Inflammatory macrophage (primary cell): ENCODE data around the gene CHM.
"Not testable (repeated sequence)": the region's sequence is repeated elsewhere in the genome, so short reads cannot be mapped to it uniquely, and the experiment has no call there.

ENCODE experiments used
- DNase-seq, 2 donors: peaks; one replicate each; pipeline ENCODE4 v3.0.0-alpha.2; 2020 to 2022

Gene CHM

DNA sequence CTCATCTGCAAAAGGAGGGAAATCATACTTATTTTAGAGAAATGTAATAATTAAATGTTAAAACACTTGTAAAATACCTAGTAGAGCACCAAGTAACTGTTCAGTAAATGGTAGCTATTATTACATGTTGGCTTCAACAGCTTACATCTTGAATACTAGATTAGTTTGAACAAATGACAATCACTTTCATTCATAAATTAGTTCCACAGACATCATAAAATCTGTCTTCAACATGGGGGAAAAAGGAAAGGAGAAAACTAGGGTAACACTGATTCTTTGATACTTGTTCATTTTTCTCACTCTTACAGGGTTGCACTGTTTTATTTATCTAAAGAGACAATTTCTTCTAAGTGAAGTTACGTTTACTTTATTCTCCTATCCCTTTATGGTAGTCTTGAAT is 51.7 kb downstream of the CHM start:
- DNase-seq = no peak

DNA sequence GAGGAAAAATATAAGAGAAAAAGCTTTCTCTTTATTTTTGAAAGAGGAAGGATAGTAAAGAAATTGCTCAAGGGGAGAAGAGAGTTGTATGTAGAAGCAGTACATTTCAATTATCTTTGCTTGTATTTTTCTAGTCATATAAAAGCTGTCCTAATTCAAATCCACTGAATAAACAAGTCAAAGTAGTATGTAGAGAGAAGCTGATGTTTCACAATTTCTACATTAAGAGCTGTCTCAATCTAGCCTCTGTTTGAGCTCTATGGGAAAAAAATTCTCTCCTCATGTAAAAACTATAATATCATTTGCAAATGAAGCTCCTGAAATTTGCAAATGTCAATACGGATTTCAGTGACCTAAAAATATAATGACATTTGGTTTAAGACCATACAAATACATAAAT is 52.6 kb downstream of the CHM start:
- DNase-seq = no peak

DNA sequence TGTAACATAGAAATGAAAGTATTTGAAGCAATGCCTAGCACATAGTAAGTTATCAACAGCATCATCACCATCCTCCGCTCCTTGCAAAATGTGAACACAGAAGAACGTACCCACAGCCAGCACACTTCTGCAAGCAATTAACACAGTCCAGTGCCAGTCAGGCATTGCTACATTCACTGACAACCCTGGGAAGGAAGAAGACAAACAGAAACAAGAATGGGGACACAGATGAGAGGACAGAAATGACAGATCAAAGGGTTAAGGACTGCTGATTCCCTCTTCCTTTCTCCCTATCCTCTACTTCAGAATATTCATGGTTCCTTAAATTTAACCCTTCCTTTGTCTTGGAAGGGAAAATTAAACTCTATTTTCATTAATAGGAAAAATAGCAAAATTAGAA is 53.1 kb downstream of the CHM start:
- DNase-seq = peak in 1 of 2 donors; percentile 1

DNA sequence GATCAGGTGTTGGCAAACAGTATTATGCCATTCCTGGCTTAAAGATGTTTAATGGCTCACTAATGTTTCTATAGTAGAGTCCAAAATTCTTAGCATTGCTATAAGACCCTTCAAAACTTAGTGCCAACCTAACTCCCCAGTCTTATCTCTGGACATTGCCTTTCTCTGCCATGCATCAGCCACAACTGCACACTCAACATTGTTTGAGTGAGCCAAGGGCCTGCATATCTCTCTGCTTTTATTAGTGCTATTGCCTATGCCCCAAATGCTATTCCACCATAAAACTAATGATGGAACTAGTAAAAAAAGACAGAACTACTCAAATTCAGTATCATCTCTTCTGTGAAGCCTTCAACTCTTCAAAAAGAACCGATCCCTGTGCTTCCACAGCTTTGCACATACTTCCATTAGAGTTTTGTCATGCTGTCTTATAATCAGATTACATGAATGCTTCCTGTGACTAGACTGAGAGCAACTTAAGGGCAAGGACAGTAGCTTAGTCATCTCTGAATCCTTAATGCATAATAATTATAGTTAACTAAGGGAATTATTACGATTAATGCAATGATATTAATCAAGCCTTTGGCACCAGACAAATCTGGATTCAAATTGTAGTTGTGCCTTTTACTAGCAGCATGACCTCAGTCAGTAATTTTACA is 53.7 kb downstream of the CHM start:
- DNase-seq = no peak

DNA sequence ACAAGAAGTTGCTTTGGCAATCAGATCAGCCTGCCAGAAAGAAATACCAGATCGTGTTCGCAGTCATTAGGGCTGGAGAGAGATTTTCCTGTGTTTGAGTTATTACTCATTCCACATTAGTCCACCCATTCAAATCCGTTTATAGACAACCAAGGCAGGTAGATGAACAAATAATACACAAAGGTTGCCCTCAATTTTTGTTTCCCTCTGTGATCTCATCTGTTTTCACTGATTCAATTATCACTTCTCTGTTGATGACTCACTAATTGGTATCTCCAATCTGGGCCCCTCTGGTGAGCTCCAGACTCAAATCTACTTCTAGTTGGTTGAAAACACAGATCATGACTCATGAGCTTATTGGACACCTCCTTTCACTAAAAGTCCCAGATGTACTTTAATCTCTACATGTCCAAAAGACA is 54.5 kb downstream of the CHM start:
- no peak for DNase-seq

DNA sequence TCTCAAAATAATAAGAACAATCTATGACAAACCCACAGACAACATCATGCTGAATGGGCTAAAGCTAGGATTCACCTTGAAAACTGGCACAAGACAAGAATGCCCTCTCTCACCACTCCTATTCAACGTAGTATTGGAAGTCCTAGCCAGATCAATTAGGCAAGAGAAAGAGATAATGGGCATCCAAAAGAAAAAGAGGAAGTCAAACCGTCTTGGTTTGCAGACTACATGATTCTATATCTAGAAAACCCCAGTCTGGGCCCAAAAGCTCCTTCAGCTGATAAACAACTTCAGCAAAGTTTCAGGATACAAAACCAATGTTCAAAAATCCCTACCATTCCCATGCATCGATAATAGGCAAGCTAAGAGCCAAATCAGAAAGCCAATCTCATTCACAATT is 59.0 kb downstream of the CHM start:
- no peak for DNase-seq

DNA sequence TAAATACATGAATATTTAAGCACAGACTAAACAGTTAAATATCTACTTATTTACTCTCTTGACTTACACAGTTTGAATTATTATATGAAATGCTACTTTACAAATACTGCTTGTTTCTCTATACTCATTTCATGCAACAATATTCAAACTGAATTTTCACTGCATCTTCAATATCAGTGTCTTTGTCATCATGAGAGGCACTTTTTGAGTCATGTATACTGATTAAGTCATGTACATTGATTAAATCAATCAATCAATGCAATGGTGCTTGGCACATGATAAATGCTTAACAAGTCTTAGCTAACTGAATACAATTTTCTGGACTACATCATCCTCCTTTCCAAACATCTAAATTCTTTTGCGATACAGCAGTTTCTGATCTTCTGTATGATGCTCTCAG is 67.1 kb downstream of the CHM start:
- DNase-seq = no peak

DNA sequence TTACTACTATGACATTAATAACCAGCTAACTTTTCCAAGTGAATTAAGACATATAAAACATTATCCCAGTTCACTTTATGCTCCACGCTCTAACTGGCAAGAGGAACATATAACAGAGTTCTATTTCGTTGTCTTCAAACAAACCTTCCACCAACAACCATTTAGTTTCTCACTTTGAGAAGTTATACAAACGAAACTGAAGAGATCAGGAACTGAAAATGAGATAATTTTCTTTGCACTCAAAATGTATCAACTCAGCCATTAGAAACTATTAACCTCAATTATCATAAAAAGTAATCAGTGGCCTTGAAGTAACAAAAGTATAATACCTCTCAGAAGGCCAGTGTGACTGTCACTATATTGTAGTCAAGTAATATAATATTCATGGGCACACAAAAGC is 70.1 kb downstream of the CHM start:
- no peak for DNase-seq

DNA sequence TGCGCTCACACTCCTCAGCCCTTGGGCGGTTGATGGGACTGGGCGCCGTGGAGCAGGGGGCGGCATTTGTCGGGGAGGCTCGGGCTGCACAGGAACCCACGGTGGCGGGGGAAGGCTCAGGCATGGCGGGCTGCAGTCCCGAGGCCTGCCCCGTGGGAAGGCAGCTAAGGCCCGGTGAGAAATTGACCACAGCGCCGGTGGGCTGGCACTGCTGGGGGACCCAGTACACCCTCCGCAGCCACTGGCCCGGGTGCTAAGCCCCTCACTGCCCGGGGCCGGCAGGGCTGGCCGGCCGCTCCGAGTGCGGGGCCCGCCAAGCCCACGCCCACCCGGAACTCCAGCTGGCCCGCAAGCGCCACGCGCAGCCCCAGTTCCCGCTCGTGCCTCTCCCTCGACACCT is 75.0 kb downstream of the CHM start:
- not testable (repeated sequence) for DNase-seq

DNA sequence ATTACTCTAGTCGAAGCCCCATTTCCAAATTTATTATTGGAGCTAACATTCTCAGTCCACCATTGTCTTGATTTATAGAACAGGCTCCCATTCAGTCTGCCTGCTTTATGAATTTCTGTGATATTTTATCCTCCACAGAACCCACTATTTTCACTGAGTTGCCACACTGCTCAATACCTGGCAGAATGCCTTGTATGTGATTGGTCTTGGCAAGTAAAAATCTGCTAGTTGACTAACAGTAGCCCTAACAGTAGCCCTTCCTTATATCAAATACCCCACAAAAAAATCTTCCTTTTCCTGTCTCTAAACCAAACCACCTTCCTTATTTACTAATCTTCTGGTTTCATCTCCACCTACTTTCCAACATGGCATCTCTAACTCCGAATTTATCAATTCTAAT is 82.6 kb downstream of the CHM start:
- no peak for DNase-seq

DNA sequence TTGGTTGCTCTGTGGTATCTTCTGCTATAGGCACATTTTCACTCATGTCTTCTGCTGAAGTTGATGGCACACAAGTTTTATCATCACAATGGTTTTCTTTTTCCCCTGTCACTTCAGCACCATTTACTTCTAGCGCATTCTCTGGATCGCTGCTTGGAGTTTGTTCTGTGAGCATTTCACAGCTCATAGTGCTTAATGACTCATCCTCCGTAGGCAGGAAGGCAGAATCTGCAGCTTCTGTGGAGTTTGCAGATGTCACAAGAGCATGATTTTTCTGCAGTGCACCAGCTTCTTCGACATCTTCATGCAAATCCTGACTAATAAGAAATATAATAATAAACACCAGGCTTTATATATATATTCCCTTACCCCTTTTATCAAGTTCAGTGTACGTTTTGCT is 83.6 kb downstream of the CHM start:
- DNase-seq = peak; percentile 32 to 65

DNA sequence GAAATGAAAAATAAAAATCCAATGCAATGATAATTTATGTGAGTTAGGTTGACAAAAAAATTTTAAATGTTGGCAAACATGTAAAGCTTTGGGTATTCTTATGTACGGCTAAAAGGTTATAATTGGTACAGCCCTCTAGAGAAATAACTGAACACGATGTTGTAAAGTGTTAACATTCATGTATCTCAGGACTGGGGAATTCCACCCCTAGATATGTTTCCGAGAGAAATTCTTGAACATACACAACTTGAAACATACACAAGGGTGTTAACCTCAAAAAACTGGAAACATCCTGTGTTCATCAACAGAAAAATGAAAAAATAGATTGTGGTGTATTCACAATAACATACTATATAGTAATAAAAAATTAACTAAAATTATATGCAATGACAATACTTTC is 91.8 kb downstream of the CHM start:
- no peak for DNase-seq

DNA sequence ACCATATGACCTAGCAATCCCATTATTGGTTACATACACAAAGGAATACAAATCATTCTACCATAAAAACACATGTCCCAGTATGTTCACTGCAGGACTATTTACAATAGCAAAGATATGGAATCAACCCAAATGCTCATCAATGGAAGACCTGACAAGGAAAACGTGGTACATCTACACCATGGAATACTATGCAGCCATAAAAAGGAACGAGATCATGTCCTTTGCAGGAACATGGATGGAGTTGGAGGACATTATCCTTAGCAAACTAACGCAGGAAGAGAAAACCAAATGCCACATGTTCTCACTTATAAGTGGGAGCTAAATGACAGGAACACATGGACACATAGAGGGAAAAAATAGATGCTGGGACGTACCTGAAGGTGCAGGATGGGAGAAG is 102.6 kb downstream of the CHM start:
- not testable (repeated sequence) for DNase-seq

DNA sequence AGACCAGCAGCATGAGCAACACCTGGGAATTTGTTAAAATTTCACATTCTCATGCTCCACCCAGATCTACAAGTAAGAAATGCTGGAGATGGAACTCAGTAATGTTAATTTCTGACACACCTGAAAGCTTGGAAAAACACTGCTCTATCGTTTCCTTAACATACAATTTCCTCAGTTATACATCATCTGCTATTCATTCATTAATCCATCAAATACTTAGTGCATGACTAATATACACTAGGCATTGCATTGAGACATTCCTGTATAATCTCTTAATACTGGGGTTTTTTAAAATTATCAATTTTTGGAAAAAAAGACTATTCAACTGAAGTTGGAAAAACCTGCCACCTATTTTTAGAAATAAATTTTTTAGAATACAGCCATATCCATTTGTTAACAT is 106.1 kb downstream of the CHM start:
- DNase-seq = no peak

DNA sequence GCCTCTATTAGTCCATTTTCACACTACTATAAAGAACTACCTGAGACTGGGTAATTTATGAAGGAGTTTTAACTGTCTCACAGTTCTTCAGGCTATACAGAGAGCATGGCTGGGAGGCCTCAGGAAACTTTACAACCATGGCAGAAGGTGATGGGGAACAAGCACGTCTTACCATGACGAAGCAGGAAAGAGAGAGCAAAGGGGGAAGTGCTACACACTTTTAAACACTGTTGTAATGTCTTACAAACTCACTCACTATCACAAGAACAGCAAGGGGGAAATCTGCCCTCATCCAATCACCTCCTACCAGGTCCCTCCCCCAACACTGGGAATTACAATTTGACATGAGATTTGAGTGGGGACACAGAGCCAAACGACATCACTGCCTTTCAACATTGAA is 107.4 kb downstream of the CHM start:
- DNase-seq = peak in 1 of 2 donors; percentile 5

DNA sequence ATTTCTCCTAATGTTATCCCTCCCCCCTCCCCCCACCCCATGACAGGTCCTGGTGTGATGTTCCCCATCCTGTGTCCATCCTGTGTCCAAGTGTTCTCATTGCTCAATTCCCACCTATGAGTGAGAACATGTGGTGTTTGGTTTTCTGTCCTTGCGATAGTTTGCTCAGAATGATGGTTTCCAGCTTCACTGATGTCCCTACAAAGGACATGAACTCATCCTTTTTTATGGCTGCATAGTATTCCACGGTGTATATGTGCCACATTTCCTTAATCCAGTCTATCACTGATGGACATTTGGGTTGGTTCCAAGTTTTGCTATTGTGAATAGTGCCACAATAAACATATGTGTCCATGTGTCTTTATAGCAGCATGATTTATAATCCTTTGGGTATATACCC is 113.0 kb downstream of the CHM start:
- DNase-seq = not testable (repeated sequence)

DNA sequence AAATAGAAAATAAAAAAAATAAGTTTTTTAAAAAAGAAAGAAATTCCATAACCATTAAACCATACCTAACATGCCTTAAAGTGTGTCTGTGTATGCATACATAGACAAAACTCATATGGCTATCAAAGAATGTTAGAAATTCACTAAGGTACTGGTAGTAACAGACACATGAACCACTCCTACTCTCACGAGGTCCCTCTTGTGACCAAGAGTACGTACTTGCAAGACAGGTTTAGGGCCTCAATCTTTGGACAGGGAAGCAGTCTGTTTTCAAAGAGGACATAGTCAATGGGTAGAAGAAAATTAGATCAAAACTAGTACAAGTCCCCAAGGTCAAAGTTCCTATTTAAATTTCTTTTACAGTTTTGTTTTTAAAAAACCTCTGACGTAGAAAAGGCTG is 117.3 kb downstream of the CHM start:
- no peak for DNase-seq

DNA sequence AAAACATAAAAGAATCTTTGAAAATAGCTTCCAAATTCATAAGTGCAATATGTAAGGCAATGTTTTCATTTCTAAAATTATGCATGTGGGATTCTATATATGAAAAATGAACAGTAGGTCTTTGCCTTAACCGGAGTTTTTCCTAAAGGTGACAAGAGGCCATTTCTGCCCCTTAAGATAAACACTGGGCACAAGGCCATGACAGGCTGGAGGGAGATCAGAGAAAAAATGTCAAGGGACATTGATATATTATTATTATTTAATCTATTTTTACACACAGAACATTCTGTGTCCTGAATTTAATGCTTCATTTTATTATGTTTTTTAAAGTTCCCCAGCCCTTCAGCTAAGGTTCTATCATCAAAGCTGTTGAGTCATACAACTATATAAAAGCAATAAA is 118.8 kb downstream of the CHM start:
- no peak for DNase-seq

DNA sequence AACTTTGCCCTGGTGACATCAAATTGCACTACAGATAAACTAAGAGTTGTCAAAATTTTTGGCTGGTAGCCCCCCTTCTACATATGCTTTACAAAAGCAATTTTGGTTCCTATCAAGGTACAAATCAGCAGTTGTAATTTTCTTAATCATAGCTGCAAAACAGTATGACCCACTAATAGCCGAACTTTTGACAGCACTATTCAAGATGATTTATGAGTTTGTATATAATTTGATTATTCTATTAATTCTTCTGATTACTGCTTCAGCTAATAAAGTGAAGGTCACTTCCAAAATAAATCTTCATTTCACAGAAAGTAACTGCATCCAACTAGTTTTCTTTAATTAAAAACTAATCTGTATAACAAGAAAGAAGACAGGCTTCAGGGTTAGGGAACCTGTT is 119.6 kb downstream of the CHM start:
- no peak for DNase-seq

DNA sequence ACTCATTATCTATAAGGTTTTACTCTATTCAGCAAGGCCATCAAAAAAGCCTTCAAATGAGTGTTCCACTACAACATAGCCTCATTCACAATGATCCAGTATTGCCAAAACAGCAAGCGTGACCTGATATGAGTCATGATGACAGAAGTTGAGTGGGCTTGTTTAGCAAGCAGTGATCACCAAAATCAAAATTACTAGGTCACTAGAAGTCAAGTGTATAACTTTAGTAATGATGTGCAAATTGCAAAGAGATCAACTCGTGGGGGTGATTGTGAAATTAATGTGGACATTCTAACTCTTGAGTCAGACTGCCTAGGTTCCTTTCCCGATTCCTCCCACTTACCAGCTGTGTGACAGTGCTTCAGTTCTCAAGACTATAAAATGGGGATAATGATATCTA is 124.5 kb downstream of the CHM start:
- DNase-seq = peak; percentile 88 to 92

DNA sequence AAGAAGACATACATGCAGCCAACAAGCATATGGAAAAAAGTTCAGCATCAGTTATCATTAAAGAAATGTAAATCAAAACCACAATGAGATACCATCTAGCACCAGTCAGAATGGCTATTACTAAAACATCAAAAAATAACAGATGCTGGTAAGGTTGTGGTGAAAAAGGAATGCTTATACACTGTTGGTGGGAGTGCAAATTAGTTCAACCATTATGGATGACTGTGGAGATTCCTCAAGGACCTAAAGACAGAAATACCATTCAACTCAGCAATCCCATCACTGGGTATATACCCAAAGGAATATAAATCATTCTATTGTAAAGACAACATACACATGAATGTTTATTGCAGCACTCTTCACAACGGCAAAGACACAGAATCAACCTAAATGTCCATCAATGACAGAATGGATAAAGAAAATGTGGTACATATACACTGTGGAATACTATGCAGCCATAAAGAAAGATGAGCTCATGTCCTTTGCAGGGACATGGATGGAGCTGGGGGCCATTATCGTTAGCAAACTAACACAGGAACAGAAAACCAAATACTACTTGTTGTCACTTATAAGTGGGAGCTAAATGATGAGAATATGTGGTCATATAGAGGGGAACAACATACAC is 130.6 kb downstream of the CHM start:
- not testable (repeated sequence) for DNase-seq

DNA sequence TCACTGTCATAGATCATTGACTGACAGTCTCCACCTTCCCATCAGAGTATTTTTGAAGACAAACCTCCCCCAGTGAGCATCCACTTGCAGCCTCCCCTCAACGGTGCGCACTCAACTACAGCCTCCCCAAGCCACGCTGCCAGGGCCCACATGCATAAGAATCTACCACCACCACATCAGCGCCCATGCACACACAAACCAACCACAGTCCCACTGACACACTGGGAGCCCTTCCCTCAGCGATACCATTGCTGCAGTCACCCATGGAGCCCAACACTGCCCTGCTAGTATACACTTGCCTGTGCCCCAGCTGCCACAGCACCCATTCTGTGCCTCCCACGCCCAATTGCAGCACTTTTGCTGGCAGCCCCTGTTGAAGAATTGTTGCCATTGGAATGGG is 132.9 kb downstream of the CHM start:
- no peak for DNase-seq

DNA sequence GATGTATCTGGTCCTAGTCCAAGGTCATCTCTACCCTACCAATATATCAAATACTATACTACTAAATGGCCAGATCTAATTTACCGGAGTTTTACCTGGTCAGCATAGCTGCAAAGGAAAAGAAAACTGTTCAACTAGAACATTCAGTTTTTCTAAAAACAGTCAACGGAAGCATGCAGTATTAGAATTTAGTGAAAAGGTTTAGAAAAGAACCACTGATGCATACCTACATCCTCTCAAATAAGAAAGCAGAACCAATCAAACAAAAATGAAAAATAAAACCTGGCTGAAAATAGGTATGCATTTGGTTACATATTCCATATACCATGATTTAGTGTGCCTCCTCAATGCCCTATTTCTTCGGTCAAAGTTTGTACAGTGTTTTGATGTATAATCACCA is 140.0 kb downstream of the CHM start:
- no peak for DNase-seq

DNA sequence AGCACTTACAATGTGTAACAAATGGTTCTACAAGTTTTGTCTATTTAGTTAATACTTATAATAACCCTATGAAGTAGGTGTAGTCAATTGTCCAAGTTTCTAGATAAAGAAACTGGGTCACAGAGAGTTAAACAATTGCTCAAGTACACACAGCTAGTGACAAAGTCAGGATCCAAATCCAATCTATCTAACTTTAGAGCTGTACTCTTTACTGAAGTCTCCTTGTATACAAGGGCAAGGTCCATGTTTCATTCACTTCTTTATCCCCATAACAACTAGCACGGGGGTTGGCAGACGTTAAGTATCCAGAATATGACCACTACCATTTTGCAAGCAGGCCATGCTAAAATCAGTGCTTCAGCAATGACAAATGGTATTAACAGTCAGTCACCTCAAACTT is 141.0 kb downstream of the CHM start:
- DNase-seq = no peak

DNA sequence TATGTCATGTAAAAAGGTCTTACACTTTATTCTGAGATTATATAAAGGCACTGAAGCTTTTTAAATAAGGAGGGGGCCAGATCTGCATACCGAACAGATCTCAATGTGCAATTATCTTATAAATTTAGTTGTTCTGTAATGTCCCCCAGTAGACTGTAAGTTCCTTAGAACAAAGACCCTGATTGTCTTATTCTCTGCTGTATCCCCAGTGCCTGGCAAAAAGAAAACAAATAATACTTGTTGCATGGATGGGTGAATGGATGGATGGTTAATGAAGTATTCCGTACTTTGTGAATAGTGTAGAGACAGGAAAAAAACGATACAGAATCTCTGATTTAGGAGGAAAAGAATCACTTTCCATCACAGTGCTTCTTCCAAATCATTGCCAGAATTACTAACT is 141.5 kb downstream of the CHM start:
- no peak for DNase-seq
